Smooth muscle cell (in vitro differentiated cells): Measurements from ENCODE around the gene DCTN3. TPM values are rescaled to one million over a fixed set of nuclear protein-coding genes. Genes with fewer than 3 reads are reported as not detected.

ENCODE experiments used
- DNase-seq: peaks from one replicate; lab custom pipeline; 2025; ENCODE audit not compliant: unreplicated experiment; lab: John Stamatoyannopoulos, UW
- H2AFZ ChIP-seq: fragments of 200-600 bp; sonication (generic); 2 replicates; pipeline ENCODE4 v1.6.0; 2016; ENCODE audit warnings: antibody characterized with exemption, low read depth, mild to moderate bottlenecking
- H3F3A ChIP-seq: fragments of 200-600 bp; sonication (generic); 2 replicates; pipeline ENCODE4 v1.6.0; 2017; ENCODE audit warnings: antibody characterized with exemption, low read depth
- H3K27ac ChIP-seq: fragments of 200-600 bp; sonication (generic); 2 replicates; pipeline ENCODE4 v1.5.1; 2016; ENCODE audit warnings: low read depth, mild to moderate bottlenecking
- H3K27me3 ChIP-seq: fragments of 200-600 bp; sonication (generic); 2 replicates; pipeline ENCODE4 v1.6.1; 2016; ENCODE audit warnings: low read depth, mild to moderate bottlenecking
- H3K36me3 ChIP-seq: fragments of 200-600 bp; sonication (generic); 2 replicates; pipeline ENCODE4 v1.5.1; 2016; ENCODE audit warnings: low read depth
- H3K4me1 ChIP-seq: fragments of 200-600 bp; sonication (generic); 2 replicates; pipeline ENCODE4 v1.5.1; 2016; ENCODE audit warnings: low read depth
- H3K4me2 ChIP-seq: fragments of 200-600 bp; sonication (generic); 2 replicates; pipeline ENCODE4 v1.6.0; 2016; ENCODE audit warnings: mild to moderate bottlenecking
- H3K4me3 ChIP-seq: fragments of 200-600 bp; sonication (generic); 2 replicates; pipeline ENCODE4 v1.5.1; 2016; ENCODE audit warnings: mild to moderate bottlenecking
- H3K79me2 ChIP-seq: fragments of 200-600 bp; sonication (generic); 2 replicates; pipeline ENCODE4 v1.6.0; 2016; ENCODE audit warnings: low read depth, mild to moderate bottlenecking
- H3K9ac ChIP-seq: fragments of 200-600 bp; sonication (generic); 2 replicates; pipeline ENCODE4 v1.6.0; 2016; ENCODE audit warnings: low read depth
- H3K9me3 ChIP-seq: fragments of 200-600 bp; sonication (generic); replicated peaks from 2 replicates; pipeline ENCODE4 v1.5.1; 2016; ENCODE audit warnings: low read depth
- H4K20me1 ChIP-seq: fragments of 200-600 bp; sonication (generic); 2 replicates; pipeline ENCODE4 v1.6.0; 2016; ENCODE audit warnings: low read depth
- WGBS: methylation state at CpG from one replicate; pipeline ENCODE4 v1.1.7; 2016; ENCODE audit warnings: low lambda C conversion rate; 5-methylcytosine and 5-hydroxymethylcytosine counted together
- polyA plus RNA-seq: library from polyadenylated mRNA; unstranded; fragments of >200 nt; fragmentation: Nextera tagmentation; extraction: Ambion mirVana; gene quantifications from 2 replicates; pipeline ENCODE4 v1.2.1, GENCODE V29; 2016
- total RNA-seq: library from RNA; depleted of rRNA; stranded (reverse); fragments of >200 nt; gene quantifications from 2 replicates; pipeline ENCODE4 v1.2.3, GENCODE V29; 2014
- TF ChIP-seq, protein P1 (sequence below): fragments of 200-600 bp; sonication (generic); IDR thresholded peaks from 2 replicates; pipeline ENCODE4 v1.5.1; 2017; ENCODE audit warnings: borderline replicate concordance, mild to moderate bottlenecking, antibody characterized with exemption; ENCODE audit not compliant: insufficient read depth, poor library complexity, severe bottlenecking

DCTN3 gene
- total and polyA plus RNA-seq, 2 experiments from 2014 or later: 87.6 to 142 TPM

DNA sequence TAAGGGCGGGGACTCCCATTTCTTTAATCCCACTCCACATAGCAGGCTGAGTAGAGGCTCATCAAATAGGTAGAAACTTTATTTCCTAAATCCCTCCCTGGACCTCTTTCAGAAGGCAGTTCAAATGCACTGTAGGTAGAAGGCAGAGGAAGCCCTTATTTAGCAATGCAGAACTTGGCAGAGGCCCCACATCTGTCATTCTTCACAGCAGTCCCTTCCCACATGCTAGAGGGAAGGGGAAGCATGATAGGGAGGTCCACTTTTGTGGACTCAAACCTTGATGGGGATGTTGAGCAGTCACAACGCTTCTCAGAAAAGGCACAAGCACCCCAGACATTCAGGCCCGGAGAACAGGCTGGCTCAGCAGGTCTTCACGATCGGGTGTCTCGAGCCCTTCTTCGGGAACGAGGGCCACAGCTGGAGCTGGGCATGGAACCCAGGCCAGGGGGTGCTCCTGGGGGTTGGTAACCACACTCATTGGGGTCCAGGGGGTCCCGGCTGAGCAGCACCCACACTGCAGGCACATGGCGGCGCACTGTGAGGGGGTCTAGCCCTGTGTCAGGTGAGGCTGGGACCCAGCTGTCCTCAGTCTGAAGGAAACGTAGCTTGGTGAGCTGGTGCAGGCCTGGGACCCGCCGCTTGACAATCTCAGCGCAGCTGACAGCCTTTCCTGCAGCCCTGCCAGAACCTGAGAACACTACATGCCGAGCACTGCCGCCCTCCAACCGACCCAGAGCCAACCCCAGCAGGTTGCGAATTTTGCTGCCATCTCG lies 9.7 kb downstream of the DCTN3 start:
- peaks cover 3% of the 10 kb centered on the region for H3K79me2 ChIP-seq
- H3K4me2 ChIP-seq: peak overlapping the region; percentile 97
- no peak overlapping the region for H3K27ac ChIP-seq
- no peak for DNase-seq
- 94% methylated on average over 20 of the region's 20 CpGs for WGBS
- H3K36me3 ChIP-seq: no peaks in the 10 kb centered on the region
- no peaks in the 10 kb centered on the region for H3K9me3 ChIP-seq
- H3K4me1 ChIP-seq: peaks cover 10% of the 10 kb centered on the region
- no peak overlapping the region for H2AFZ ChIP-seq
- H3K9ac ChIP-seq: no peak overlapping the region
- H3K27me3 ChIP-seq: no peaks in the 10 kb centered on the region
- H3K4me3 ChIP-seq: no peak overlapping the region
- H3F3A ChIP-seq: peaks cover 7% of the 10 kb centered on the region
- TF ChIP-seq, protein P1, sequence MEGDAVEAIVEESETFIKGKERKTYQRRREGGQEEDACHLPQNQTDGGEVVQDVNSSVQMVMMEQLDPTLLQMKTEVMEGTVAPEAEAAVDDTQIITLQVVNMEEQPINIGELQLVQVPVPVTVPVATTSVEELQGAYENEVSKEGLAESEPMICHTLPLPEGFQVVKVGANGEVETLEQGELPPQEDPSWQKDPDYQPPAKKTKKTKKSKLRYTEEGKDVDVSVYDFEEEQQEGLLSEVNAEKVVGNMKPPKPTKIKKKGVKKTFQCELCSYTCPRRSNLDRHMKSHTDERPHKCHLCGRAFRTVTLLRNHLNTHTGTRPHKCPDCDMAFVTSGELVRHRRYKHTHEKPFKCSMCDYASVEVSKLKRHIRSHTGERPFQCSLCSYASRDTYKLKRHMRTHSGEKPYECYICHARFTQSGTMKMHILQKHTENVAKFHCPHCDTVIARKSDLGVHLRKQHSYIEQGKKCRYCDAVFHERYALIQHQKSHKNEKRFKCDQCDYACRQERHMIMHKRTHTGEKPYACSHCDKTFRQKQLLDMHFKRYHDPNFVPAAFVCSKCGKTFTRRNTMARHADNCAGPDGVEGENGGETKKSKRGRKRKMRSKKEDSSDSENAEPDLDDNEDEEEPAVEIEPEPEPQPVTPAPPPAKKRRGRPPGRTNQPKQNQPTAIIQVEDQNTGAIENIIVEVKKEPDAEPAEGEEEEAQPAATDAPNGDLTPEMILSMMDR: no peak
- H4K20me1 ChIP-seq: no peaks in the 10 kb centered on the region

DNA sequence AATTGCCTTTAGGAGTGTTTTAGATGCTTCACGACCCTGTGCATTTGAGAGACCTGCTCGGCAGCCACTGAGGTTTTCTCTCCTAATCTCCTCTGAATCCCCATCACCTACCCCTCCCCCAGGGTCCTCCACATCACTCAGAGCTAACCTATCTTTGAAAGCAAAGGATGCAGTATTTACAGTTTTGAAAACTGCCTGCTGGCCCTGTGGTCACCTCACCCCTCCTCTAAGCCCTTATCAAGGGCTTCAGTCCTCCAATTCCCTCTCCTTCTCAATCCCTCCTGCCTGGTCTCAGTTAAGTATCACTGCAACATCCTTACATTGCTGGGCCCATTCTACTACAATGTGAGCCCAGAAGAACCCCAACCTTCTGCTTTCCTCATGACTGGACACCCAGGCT lies 13.0 kb downstream of the DCTN3 start:
- Histone ChIP-seq H3K4me2 (no peak overlapping the region), H3K79me2 (peaks cover 3% of the 10 kb centered on the region), H3K4me3 (no peak overlapping the region), H3K36me3 (no peaks in the 10 kb centered on the region), H3K9ac (no peak overlapping the region), H3K27me3 (no peaks in the 10 kb centered on the region), H3F3A (no peaks in the 10 kb centered on the region), H4K20me1 (no peaks in the 10 kb centered on the region), H3K27ac (no peak overlapping the region), H3K4me1 (peaks cover 7% of the 10 kb centered on the region), H3K9me3 (no peaks in the 10 kb centered on the region), H2AFZ (no peak overlapping the region)
- 64% methylated on average over 2 of the region's 2 CpGs for WGBS
- no peak for DNase-seq
- TF ChIP-seq, protein P1: no peak

DNA sequence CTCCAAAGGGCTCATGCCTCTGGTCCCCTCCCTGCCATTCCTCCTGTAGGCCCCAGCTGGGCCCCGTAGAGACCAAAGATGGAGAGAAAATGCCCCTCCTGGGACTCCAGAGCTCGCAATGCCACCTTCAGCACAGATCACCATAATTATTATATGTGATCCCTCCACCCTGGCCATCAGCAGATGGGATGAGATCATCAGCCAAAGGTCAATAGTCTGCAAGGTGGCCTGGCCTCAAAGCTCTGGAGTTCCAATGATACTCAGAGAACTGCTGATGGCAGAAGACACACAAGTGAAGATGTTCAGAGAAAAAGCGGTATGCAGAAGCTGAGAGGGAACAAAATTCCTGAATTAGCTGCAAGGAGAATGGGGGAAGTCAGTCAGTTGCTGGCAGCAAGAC lies 13.4 kb downstream of the DCTN3 start:
- H3K4me3 ChIP-seq: no peak overlapping the region
- H3K27me3 ChIP-seq: no peaks in the 10 kb centered on the region
- WGBS: 87% methylated on average over 3 of the region's 3 CpGs
- no peaks in the 10 kb centered on the region for H3K9me3 ChIP-seq
- H2AFZ ChIP-seq: no peak overlapping the region
- TF ChIP-seq, protein P1: no peak
- peaks cover 7% of the 10 kb centered on the region for H3K4me1 ChIP-seq
- no peak for DNase-seq
- H3K4me2 ChIP-seq: no peak overlapping the region
- no peaks in the 10 kb centered on the region for H3K36me3 ChIP-seq
- no peaks in the 10 kb centered on the region for H3F3A ChIP-seq
- no peak overlapping the region for H3K27ac ChIP-seq
- peaks cover 3% of the 10 kb centered on the region for H3K79me2 ChIP-seq
- H4K20me1 ChIP-seq: no peaks in the 10 kb centered on the region
- H3K9ac ChIP-seq: no peak overlapping the region

DNA sequence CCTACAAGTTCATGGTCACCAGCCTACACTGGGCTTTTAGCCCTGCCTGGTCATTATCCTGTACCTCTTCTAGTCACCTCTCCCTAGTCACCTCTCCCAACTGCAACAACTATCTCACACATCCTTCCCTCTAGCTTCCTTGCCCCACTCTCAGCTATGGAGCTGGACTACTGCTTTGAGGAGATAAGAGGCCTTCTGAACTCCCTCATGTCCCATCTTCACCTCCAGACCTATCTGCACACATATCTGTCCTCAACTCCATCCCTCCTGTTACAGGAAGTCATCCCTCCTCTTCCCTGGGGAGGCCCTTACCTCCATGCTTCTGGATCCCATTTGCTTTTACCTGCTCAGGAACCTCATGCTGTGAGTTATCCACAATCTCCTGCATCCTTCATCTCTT lies 14.1 kb downstream of the DCTN3 start:
- Histone ChIP-seq H3K4me3 (no peak overlapping the region), H3K9me3 (no peaks in the 10 kb centered on the region), H3F3A (no peaks in the 10 kb centered on the region), H3K79me2 (no peaks in the 10 kb centered on the region), H4K20me1 (no peaks in the 10 kb centered on the region), H2AFZ (no peak overlapping the region), H3K9ac (no peak overlapping the region), H3K36me3 (no peaks in the 10 kb centered on the region), H3K4me1 (peaks cover 4% of the 10 kb centered on the region), H3K27ac (no peak overlapping the region), H3K4me2 (no peak overlapping the region), H3K27me3 (no peaks in the 10 kb centered on the region)
- no peak for DNase-seq
- TF ChIP-seq, protein P1: no peak
